Panc1 (cell line): Measurements from ENCODE around the gene TEKT4. TPM values are rescaled to one million over a fixed set of nuclear protein-coding genes. Genes with fewer than 3 reads are reported as not detected.

Experiments used
- ATAC-seq: fragments of 200-7000 bp; cut with Tn5 transposase; 2 replicates; pipeline ENCODE4 v1.9.1; 2020; ENCODE audit warnings: mild to moderate bottlenecking, moderate library complexity
- BruUV-seq: library from RNA; stranded (reverse); fragments of 400-500 nt; replicated peaks from 2 replicates; lab custom pipeline; 2021; lab: Mats Ljungman, UMichigan
- CTCF ChIA-PET: fragments of 300-600 bp; sonication (Branson Sonifier 250); formaldehyde crosslinking; loops from one replicate; lab custom pipeline; 2022; ENCODE audit warnings: antibody characterized with exemption; lab: Charles Lee
- POLR2A ChIA-PET: fragments of 300-600 bp; sonication (Branson Sonifier 250); formaldehyde crosslinking; loops from one replicate; lab custom pipeline; 2022; ENCODE audit warnings: antibody characterized with exemption; lab: Charles Lee
- DNase-seq: peaks from one replicate; pipeline ENCODE4 v3.0.0-alpha.2; 2010; ENCODE audit warnings: low read depth, low spot score
- H3K27ac ChIP-seq: 2 replicates; pipeline ENCODE4 v1.5.1; 2011; ENCODE audit warnings: mild to moderate bottlenecking, low read length, inconsistent platforms
- H3K27me3 ChIP-seq: fragments of 200-500 bp; sonication (Bioruptor generic); 2 replicates; pipeline ENCODE4 v1.6.0; 2014; ENCODE audit warnings: low read length, inconsistent platforms; ENCODE audit not compliant: control insufficient read depth, insufficient read depth
- H3K36me3 ChIP-seq: fragments of 200-500 bp; sonication (Bioruptor generic); 2 replicates; pipeline ENCODE4 v1.5.1; 2014; ENCODE audit warnings: inconsistent platforms, mild to moderate bottlenecking, low read length, moderate library complexity; ENCODE audit not compliant: control insufficient read depth, insufficient read depth
- H3K4me1 ChIP-seq: 2 replicates; pipeline ENCODE4 v1.5.1; 2011; ENCODE audit warnings: inconsistent platforms, mild to moderate bottlenecking, low read length, moderate library complexity; ENCODE audit not compliant: control insufficient read depth, insufficient read depth
- H3K4me3 ChIP-seq, 2 experiments: 2 replicates each; pipeline ENCODE4 v1.5.1; 2011 to 2012; ENCODE audit warnings: low read depth in 2 of 2, low read length in 2 of 2, mild to moderate bottlenecking in 2 of 2, inconsistent platforms in 1 of 2, moderate library complexity in 1 of 2
- H3K9me3 ChIP-seq: fragments of 200-500 bp; sonication (Bioruptor generic); 2 replicates; pipeline ENCODE4 v1.5.1; 2014; ENCODE audit warnings: low read depth, mild to moderate bottlenecking, inconsistent platforms, low read length, moderate library complexity; ENCODE audit not compliant: control insufficient read depth, insufficient read depth
- CTCF ChIP-seq: fragments of 450-650 bp; IDR thresholded peaks from 2 replicates; pipeline ENCODE4 v1.5.1; 2017; ENCODE audit warnings: mild to moderate bottlenecking
- POLR2AphosphoS5 ChIP-seq: IDR thresholded peaks from 2 replicates; pipeline ENCODE4 v1.6.1; 2012; ENCODE audit warnings: mild to moderate bottlenecking, low read depth, low read length, moderate library complexity
- SIN3A ChIP-seq: IDR thresholded peaks from 2 replicates; pipeline ENCODE4 v1.6.1; 2012; ENCODE audit warnings: low read depth, mild to moderate bottlenecking, low read length, moderate library complexity, borderline replicate concordance; ENCODE audit not compliant: insufficient read depth
- TCF7L2 ChIP-seq: IDR thresholded peaks from 2 replicates; pipeline ENCODE4 v1.6.1; 2011; ENCODE audit warnings: mild to moderate bottlenecking, low read depth, low read length, inconsistent platforms
- in situ Hi-C: cut with HindIII; loops from 2 replicates; pipeline ENCODE4 v1.10.0; 2016; ENCODE audit warnings: low sequenced_read_pairs, low pct_unique_long_range_greater_than_20kb
- intact Hi-C: fragments of 100-400 bp; cut with micrococcal nuclease; formaldehyde crosslinking; loops from one replicate; pipeline ENCODE4 v1.10.0; 2022; ENCODE audit not compliant: unreplicated experiment
- total RNA-seq: library from RNA; stranded (reverse); gene quantifications from one replicate; pipeline ENCODE4 v1.2.1, GENCODE V29; 2021; ENCODE audit not compliant: unreplicated experiment
- TF ChIP-seq, protein P1 (sequence below), 2 experiments: IDR thresholded peaks; 2 replicates each; pipeline ENCODE4 v1.6.1; 2011 to 2012; ENCODE audit warnings: low read depth in 2 of 2, control low read depth in 1 of 2, low read length in 1 of 2, mild to moderate bottlenecking in 1 of 2, moderate library complexity in 1 of 2; ENCODE audit not compliant: insufficient read depth in 1 of 2

The TEKT4 gene
- total RNA-seq, 1 experiment from 2014 or later: 0.26 TPM

- no TSS peak for BruUV-seq
- intact Hi-C loops: loop anchor here (5.0 kb wide), 1 partner anchor 84 kb away; no protein-coding TSS in a partner anchor
- ChIA-PET CTCF (interaction anchor here (1.7 kb wide), 1 partner anchor 84 kb away, joined by 5 read pairs; no protein-coding TSS in a partner anchor), POLR2A (no interaction called here)
- TF ChIP-seq CTCF: no peak
- TF ChIP-seq POLR2AphosphoS5: no peak
- TF ChIP-seq, protein P1, sequence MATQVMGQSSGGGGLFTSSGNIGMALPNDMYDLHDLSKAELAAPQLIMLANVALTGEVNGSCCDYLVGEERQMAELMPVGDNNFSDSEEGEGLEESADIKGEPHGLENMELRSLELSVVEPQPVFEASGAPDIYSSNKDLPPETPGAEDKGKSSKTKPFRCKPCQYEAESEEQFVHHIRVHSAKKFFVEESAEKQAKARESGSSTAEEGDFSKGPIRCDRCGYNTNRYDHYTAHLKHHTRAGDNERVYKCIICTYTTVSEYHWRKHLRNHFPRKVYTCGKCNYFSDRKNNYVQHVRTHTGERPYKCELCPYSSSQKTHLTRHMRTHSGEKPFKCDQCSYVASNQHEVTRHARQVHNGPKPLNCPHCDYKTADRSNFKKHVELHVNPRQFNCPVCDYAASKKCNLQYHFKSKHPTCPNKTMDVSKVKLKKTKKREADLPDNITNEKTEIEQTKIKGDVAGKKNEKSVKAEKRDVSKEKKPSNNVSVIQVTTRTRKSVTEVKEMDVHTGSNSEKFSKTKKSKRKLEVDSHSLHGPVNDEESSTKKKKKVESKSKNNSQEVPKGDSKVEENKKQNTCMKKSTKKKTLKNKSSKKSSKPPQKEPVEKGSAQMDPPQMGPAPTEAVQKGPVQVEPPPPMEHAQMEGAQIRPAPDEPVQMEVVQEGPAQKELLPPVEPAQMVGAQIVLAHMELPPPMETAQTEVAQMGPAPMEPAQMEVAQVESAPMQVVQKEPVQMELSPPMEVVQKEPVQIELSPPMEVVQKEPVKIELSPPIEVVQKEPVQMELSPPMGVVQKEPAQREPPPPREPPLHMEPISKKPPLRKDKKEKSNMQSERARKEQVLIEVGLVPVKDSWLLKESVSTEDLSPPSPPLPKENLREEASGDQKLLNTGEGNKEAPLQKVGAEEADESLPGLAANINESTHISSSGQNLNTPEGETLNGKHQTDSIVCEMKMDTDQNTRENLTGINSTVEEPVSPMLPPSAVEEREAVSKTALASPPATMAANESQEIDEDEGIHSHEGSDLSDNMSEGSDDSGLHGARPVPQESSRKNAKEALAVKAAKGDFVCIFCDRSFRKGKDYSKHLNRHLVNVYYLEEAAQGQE (IDR thresholded peaks at IDR 0.05; ENCODE audit: insufficient read depth in 1 of 2, low read depth in 2 of 2, low read length in 1 of 2): no peak
- no peak for TF ChIP-seq SIN3A
- TF ChIP-seq TCF7L2: no peak
- in situ Hi-C loops: no loop called here
- no peak overlapping the region for H3K4me3 ChIP-seq
- no peaks in the 10 kb centered on the region for H3K4me1 ChIP-seq
- H3K27me3 ChIP-seq: no peaks in the 10 kb centered on the region
- ATAC-seq (no peak), DNase-seq (no peak)
- no peaks in the 10 kb centered on the region for H3K36me3 ChIP-seq
- no peak overlapping the region for H3K27ac ChIP-seq
- no peaks in the 10 kb centered on the region for H3K9me3 ChIP-seq
These were observed 1.6 kb downstream of the TEKT4 start for GRCh38 chr2:94872676-94873361.

DNA sequence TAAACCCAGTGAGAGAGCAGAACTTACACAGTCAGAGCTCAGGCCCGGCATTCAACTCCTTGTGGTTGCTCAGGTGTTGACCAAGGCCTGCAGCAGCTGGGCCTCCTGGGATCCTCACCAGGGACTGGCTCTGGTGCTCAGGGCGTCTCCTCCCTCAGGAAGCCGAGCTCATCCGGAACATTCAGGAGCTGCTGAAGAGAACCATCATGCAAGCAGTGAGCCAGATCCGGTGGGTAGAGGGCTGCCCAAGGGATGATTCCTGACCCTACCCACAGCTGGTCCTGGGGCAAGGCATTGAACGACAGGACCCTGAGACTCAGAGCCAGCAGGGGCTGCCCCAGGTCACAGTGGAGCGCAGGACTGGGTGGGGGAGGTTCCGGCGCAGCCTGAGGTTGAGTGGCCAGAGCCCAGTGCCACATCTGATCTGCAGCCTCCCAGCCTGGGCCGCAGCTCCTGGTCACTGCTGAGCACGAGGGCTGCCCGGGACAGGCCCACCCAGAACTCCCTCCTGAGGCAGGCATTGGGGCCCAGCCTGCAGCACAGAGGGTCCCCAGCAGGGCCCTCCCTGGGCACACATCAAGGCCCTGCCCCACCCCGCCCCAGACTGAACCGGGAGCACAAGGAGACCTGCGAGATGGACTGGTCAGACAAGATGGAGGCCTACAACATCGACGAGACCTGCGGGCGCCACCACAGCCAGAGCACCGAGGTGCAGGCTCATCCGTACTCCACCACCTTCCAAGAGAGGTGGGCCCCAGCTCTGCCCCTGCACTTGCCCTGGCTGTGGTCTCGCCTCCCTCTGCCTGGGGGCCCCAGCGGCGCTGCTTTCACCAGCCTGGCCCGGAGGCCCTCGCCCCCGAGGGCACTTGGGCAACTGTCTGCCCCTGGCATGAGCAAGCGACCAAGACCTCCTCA, 2.4 kb downstream of the TEKT4 start:
- Histone ChIP-seq H3K36me3 (no peaks in the 10 kb centered on the region), H3K27me3 (no peaks in the 10 kb centered on the region), H3K27ac (no peak overlapping the region), H3K4me3 (no peak overlapping the region), H3K9me3 (no peaks in the 10 kb centered on the region), H3K4me1 (no peaks in the 10 kb centered on the region)
- intact Hi-C loops: loop anchor here (5.0 kb wide), 1 partner anchor 84 kb away; no protein-coding TSS in a partner anchor
- no peak for DNase-seq
- POLR2A ChIA-PET: no interaction called here
- TF ChIP-seq SIN3A: no peak
- TF ChIP-seq CTCF: 0 out of 2 replicates have a peak, but pooled peaks have one; percentile 49
- ATAC-seq: 0 out of 2 replicates have a peak, but pooled peaks have one; percentile 35
- CTCF ChIA-PET: interaction anchor here (1.7 kb wide), 1 partner anchor 83 kb away, joined by 5 read pairs; no protein-coding TSS in a partner anchor
- in situ Hi-C loops: no loop called here
- no TSS peak for BruUV-seq
